ENCODE results near the gene MCM10.

Gene MCM10

GRCh38 chr10:13189961-13190360 lies 28.6 kb downstream of the MCM10 start:
- H3K9me3 ChIP-seq (ENCODE audit: control insufficient read depth, insufficient read depth, low read length) = no peaks in the 10 kb centered on the region
- no peak overlapping the region for H3K4me3 ChIP-seq (ENCODE audit: low read depth, low read length)
- H3K27me3 ChIP-seq (ENCODE audit: control insufficient read depth, insufficient read depth, low read length) = no peaks in the 10 kb centered on the region
- H3K36me3 ChIP-seq (ENCODE audit: control insufficient read depth, insufficient read depth, low read length) = peaks cover 100% of the 10 kb centered on the region
- no peak overlapping the region for H3K9ac ChIP-seq (ENCODE audit: low read depth, low read length)
- H3K4me1 ChIP-seq (ENCODE audit: control insufficient read depth, insufficient read depth, low read length) = no peaks in the 10 kb centered on the region
- no peak overlapping the region for H3K27ac ChIP-seq (ENCODE audit: low read depth, low read length)

DNA sequence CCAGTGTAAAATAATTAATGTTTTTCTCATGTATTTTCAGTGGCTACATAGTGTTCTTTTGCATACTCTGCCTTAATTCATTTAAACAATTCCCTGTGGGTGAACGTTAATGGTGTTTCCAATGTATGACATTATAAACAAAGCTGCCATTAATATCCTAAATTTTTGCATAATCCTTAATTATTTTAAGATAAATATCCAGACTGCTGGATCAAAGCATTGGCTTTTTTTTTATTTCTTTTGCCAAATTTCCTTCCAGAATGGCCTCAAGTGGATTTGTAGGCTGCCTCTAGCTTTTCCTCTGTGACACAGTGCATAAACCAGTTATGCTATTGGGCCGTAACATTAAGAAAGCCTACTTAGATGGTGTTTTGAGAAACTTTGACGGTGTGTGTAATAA lies 29.5 kb downstream of the MCM10 start:
- Histone ChIP-seq H3K9ac (ENCODE audit: low read depth, low read length) (no peak overlapping the region), H3K9me3 (ENCODE audit: control insufficient read depth, insufficient read depth, low read length) (no peaks in the 10 kb centered on the region), H3K36me3 (ENCODE audit: control insufficient read depth, insufficient read depth, low read length) (peaks cover 99% of the 10 kb centered on the region), H3K27me3 (ENCODE audit: control insufficient read depth, insufficient read depth, low read length) (no peaks in the 10 kb centered on the region), H3K27ac (ENCODE audit: low read depth, low read length) (no peak overlapping the region), H3K4me1 (ENCODE audit: control insufficient read depth, insufficient read depth, low read length) (no peaks in the 10 kb centered on the region), H3K4me3 (ENCODE audit: low read depth, low read length) (no peak overlapping the region)

DNA sequence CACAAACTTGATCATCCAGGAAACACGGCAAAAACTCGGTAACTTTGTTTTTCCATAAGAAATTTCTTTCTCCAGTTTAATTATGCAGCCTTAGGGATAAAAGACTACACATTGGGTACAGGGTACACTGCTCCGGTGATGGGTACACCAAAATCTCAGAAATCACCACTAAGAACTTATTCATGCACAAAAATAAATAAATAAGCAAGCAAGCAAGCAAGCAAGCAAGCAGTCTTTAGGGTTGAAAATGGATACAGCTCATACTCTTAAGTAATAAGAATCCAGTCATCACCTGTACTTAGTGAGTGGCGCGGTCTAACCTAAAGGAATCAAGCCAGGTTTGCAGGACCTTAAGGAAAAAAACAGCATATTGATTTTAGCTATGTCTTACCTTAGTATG lies 30.0 kb downstream of the MCM10 start:
- no peak overlapping the region for H3K9ac ChIP-seq (ENCODE audit: low read depth, low read length)
- H3K36me3 ChIP-seq (ENCODE audit: control insufficient read depth, insufficient read depth, low read length) = peaks cover 99% of the 10 kb centered on the region
- H3K4me1 ChIP-seq (ENCODE audit: control insufficient read depth, insufficient read depth, low read length) = no peaks in the 10 kb centered on the region
- H3K4me3 ChIP-seq (ENCODE audit: low read depth, low read length) = no peak overlapping the region
- no peak overlapping the region for H3K27ac ChIP-seq (ENCODE audit: low read depth, low read length)
- H3K27me3 ChIP-seq (ENCODE audit: control insufficient read depth, insufficient read depth, low read length) = no peaks in the 10 kb centered on the region
- H3K9me3 ChIP-seq (ENCODE audit: control insufficient read depth, insufficient read depth, low read length) = no peaks in the 10 kb centered on the region

DNA sequence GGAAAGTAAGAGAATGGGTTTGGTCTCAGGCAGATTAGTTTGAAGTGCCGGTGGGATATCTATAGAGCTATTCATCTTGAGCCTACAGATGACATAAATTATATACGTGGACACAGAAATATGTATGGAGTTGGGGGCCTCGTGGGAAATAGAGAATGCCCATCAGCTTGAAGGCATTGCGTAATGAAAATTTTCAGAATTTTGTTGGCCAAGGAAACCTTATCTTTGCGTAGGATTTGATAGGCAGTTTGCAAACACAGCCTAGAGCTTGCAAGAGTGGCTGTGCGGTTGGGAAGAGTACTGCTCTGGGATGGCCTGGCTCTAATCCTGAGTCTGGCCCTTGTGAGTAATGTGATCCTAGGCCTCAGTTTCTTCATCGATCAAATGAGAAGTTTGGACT lies 32.3 kb downstream of the MCM10 start:
- no peak overlapping the region for H3K9ac ChIP-seq (ENCODE audit: low read depth, low read length)
- H3K27ac ChIP-seq (ENCODE audit: low read depth, low read length) = no peak overlapping the region
- H3K4me1 ChIP-seq (ENCODE audit: control insufficient read depth, insufficient read depth, low read length) = no peaks in the 10 kb centered on the region
- H3K9me3 ChIP-seq (ENCODE audit: control insufficient read depth, insufficient read depth, low read length) = no peaks in the 10 kb centered on the region
- H3K27me3 ChIP-seq (ENCODE audit: control insufficient read depth, insufficient read depth, low read length) = no peaks in the 10 kb centered on the region
- peaks cover 99% of the 10 kb centered on the region for H3K36me3 ChIP-seq (ENCODE audit: control insufficient read depth, insufficient read depth, low read length)
- no peak overlapping the region for H3K4me3 ChIP-seq (ENCODE audit: low read depth, low read length)

DNA sequence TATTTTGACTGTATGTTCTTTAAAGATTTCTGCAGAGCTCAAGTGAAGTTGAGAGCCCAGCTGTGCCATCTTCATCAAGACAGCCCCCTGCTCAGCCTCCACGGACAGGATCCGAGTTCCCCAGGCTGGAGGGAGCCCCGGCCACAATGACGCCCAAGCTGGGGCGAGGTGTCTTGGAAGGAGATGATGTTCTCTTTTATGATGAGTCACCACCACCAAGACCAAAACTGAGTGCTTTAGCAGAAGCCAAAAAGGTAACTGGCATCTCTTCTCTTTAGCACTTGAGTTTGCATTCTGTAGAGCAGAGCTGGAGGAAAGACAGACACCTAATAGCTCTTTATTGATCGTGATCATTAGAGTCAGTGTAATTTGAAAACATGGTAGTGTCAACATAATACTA lies 33.7 kb downstream of the MCM10 start:
- no peaks in the 10 kb centered on the region for H3K4me1 ChIP-seq (ENCODE audit: control insufficient read depth, insufficient read depth, low read length)
- H3K9me3 ChIP-seq (ENCODE audit: control insufficient read depth, insufficient read depth, low read length) = no peaks in the 10 kb centered on the region
- H3K27me3 ChIP-seq (ENCODE audit: control insufficient read depth, insufficient read depth, low read length) = no peaks in the 10 kb centered on the region
- no peak overlapping the region for H3K27ac ChIP-seq (ENCODE audit: low read depth, low read length)
- H3K4me3 ChIP-seq (ENCODE audit: low read depth, low read length) = no peak overlapping the region
- no peak overlapping the region for H3K9ac ChIP-seq (ENCODE audit: low read depth, low read length)
- H3K36me3 ChIP-seq (ENCODE audit: control insufficient read depth, insufficient read depth, low read length) = peaks cover 99% of the 10 kb centered on the region

DNA sequence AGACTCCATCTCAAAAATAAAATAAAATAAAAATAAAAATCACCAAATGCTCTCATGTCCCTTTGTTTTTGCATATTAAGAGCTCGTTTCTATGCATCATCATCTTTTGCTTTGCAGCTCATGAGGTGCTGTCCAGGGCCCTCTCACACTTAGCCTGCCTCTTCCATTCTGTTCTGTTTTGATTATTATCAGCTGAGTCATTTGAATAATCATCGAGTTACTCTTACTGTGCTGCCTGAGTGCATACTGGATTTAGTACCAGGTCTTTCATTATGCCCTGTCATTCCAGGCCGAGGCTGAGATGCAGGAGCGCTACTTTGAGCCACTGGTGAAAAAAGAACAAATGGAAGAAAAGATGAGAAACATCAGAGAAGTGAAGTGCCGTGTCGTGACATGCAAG lies 39.8 kb downstream of the MCM10 start:
- Histone ChIP-seq H3K9ac (ENCODE audit: low read depth, low read length) (no peak overlapping the region), H3K4me1 (ENCODE audit: control insufficient read depth, insufficient read depth, low read length) (no peaks in the 10 kb centered on the region), H3K36me3 (ENCODE audit: control insufficient read depth, insufficient read depth, low read length) (peaks cover 98% of the 10 kb centered on the region), H3K27me3 (ENCODE audit: control insufficient read depth, insufficient read depth, low read length) (no peaks in the 10 kb centered on the region), H3K9me3 (ENCODE audit: control insufficient read depth, insufficient read depth, low read length) (no peaks in the 10 kb centered on the region), H3K27ac (ENCODE audit: low read depth, low read length) (no peak overlapping the region), H3K4me3 (ENCODE audit: low read depth, low read length) (no peak overlapping the region)

GRCh38 chr10:13206091-13206490 lies 44.7 kb downstream of the MCM10 start:
- no peaks in the 10 kb centered on the region for H3K9me3 ChIP-seq (ENCODE audit: control insufficient read depth, insufficient read depth, low read length)
- H3K27me3 ChIP-seq (ENCODE audit: control insufficient read depth, insufficient read depth, low read length) = no peaks in the 10 kb centered on the region
- peaks cover 4% of the 10 kb centered on the region; the same call in 1 of the 2 replicates for H3K4me1 ChIP-seq (ENCODE audit: control insufficient read depth, insufficient read depth, low read length)
- H3K9ac ChIP-seq (ENCODE audit: low read depth, low read length) = no peak overlapping the region
- no peak overlapping the region for H3K27ac ChIP-seq (ENCODE audit: low read depth, low read length)
- no peak overlapping the region for H3K4me3 ChIP-seq (ENCODE audit: low read depth, low read length)
- H3K36me3 ChIP-seq (ENCODE audit: control insufficient read depth, insufficient read depth, low read length) = peaks cover 94% of the 10 kb centered on the region

- H3K36me3 ChIP-seq (ENCODE audit: control insufficient read depth, insufficient read depth, low read length) = peaks cover 91% of the 10 kb centered on the region
- peaks cover 4% of the 10 kb centered on the region; the same call in 1 of the 2 replicates for H3K4me1 ChIP-seq (ENCODE audit: control insufficient read depth, insufficient read depth, low read length)
- H3K4me3 ChIP-seq (ENCODE audit: low read depth, low read length) = no peak overlapping the region
- H3K27ac ChIP-seq (ENCODE audit: low read depth, low read length) = no peak overlapping the region
- no peaks in the 10 kb centered on the region for H3K9me3 ChIP-seq (ENCODE audit: control insufficient read depth, insufficient read depth, low read length)
- no peak overlapping the region for H3K9ac ChIP-seq (ENCODE audit: low read depth, low read length)
- H3K27me3 ChIP-seq (ENCODE audit: control insufficient read depth, insufficient read depth, low read length) = no peaks in the 10 kb centered on the region
Measured at GRCh38 chr10:13206546-13207443, 45.4 kb downstream of the MCM10 start.

GRCh38 chr10:13213163-13213562 lies 51.8 kb downstream of the MCM10 start:
- H3K9me3 ChIP-seq (ENCODE audit: control insufficient read depth, insufficient read depth, low read length) = peaks cover 6% of the 10 kb centered on the region; the same call in 1 of the 2 replicates
- H3K4me3 ChIP-seq (ENCODE audit: low read depth, low read length) = no peak overlapping the region

GRCh38 chr10:13218878-13219277 lies 57.5 kb downstream of the MCM10 start:
- H3K27ac ChIP-seq (ENCODE audit: low read depth, low read length) = no peak overlapping the region
- H3K9ac ChIP-seq (ENCODE audit: low read depth, low read length) = no peak overlapping the region
- no peaks in the 10 kb centered on the region for H3K27me3 ChIP-seq (ENCODE audit: control insufficient read depth, insufficient read depth, low read length)
- peaks cover 10% of the 10 kb centered on the region for H3K4me1 ChIP-seq (ENCODE audit: control insufficient read depth, insufficient read depth, low read length)
- H3K36me3 ChIP-seq (ENCODE audit: control insufficient read depth, insufficient read depth, low read length) = 0 out of 2 replicates have a peak, but pooled peaks cover under 1% of the 10 kb centered on the region
- H3K4me3 ChIP-seq (ENCODE audit: low read depth, low read length) = no peak overlapping the region
- no peaks in the 10 kb centered on the region for H3K9me3 ChIP-seq (ENCODE audit: control insufficient read depth, insufficient read depth, low read length)

More at GRCh38 chr10:13213163-13213562, 51.8 kb downstream of the MCM10 start:
- H3K36me3 ChIP-seq (ENCODE audit: control insufficient read depth, insufficient read depth, low read length) = peaks cover 49% of the 10 kb centered on the region
- peaks cover 4% of the 10 kb centered on the region; the same call in 1 of the 2 replicates for H3K4me1 ChIP-seq (ENCODE audit: control insufficient read depth, insufficient read depth, low read length)
- no peak overlapping the region for H3K27ac ChIP-seq (ENCODE audit: low read depth, low read length)
- H3K27me3 ChIP-seq (ENCODE audit: control insufficient read depth, insufficient read depth, low read length) = no peaks in the 10 kb centered on the region
- no peak overlapping the region for H3K9ac ChIP-seq (ENCODE audit: low read depth, low read length)

All from HUES48 (cell line).